COR-L47 (cell line): ENCODE measurements around the gene ARHGAP6.
"Not testable (repeated sequence)": the region's sequence is repeated elsewhere in the genome, so short reads cannot be mapped to it uniquely, and the experiment has no call there.

Source experiments
- DNase-seq: peaks from one replicate; lab custom pipeline; 2025; lab: John Stamatoyannopoulos, UW

The ARHGAP6 gene

DNA sequence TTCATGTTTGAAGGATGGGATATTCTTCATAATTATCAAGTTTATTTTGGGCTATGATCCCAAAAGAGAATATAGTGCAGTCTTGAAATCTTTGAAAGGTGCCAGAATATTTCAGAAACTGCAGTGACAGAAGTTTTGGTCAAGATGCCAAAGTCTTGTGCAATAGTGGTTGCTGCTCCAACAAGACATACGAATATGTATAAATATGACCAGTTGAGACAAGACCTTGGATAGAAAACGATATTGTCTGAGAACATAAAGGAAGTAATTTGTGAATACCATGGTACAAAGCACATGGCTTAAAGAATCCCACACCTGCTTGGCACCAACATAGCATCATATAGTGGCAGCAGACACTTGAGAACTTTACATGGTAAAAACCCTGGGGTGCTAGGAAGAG is 421.1 kb downstream of the ARHGAP6 start:
- DNase-seq, result no peak

DNA sequence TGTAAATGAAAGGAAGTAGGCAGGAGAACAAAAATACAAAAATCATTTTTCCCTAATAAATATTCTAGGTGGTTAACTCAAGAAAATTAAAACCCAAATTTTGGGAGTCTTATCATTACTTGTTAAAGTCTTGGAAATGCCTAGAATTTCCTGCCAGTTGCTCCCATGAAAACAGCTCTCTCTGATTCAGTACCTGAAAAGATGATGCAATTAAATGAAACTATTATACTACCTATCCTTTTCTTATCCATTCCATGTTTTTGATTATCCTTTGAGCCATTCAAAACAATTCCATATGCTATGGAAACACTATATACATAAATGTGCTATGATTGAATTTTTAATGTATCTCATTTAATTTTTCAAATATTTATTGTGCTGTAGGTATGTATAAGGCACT is 423.0 kb downstream of the ARHGAP6 start:
- DNase-seq, result no peak

GRCh38 chrX:11241720-11242119 is 424.0 kb downstream of the ARHGAP6 start:
- no peak for DNase-seq

DNA sequence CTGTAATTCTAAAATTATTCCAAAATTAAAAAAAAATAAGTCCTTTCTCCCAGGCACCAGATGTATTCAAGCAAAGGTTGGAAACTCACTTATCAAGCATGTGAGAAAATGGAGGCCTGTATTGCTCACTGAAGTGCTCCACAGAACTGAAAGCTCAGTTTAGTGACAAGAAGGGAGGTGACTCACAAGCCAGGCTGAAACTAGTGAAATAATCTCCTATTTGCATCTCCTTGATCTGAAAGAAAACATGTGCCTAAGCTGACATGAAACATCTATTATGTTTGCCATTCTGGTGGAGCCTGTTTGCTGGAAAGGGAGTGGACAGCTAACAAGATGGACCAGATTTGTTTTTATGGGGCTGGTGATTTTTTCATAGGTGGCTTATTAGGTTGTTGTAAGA is 426.5 kb downstream of the ARHGAP6 start:
- no peak for DNase-seq

GRCh38 chrX:11235377-11235776 is 430.3 kb downstream of the ARHGAP6 start:
- DNase-seq, result not testable (repeated sequence)

DNA sequence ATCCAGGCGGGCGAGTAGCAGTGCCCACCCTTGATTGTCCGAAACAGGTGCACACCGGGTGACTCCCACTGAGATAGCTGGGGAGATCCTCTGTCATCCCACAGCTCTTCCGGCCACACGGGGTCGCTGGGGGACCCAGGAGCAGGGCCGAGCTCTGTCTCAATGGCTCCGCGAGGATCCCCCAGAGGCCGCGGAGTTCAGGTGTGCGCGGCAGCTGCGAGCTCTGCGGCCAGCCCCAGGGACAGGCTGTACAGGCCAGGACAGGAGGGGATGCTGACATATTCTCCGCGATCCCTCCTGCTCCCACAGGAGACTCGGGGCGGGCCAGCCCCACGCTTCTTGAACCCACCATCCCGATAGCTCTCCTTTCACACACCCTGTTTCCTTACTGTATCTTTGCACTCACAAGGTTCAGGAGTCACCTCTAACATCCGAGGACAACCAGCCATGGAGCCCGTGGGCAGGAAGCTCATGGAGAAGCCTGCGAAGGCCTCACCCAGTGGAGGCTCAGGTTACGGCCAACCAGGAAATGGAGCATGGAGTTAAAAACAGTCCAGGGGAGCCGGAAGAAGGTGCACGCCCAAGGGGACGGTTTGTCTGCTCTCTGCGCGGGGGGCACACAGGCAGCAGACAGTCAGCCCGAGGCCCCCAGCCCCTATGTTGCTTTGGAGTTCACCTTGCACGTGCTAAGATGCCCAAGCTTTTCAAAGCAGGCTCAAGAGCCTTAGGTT is 450.4 kb downstream of the ARHGAP6 start:
- no peak for DNase-seq

DNA sequence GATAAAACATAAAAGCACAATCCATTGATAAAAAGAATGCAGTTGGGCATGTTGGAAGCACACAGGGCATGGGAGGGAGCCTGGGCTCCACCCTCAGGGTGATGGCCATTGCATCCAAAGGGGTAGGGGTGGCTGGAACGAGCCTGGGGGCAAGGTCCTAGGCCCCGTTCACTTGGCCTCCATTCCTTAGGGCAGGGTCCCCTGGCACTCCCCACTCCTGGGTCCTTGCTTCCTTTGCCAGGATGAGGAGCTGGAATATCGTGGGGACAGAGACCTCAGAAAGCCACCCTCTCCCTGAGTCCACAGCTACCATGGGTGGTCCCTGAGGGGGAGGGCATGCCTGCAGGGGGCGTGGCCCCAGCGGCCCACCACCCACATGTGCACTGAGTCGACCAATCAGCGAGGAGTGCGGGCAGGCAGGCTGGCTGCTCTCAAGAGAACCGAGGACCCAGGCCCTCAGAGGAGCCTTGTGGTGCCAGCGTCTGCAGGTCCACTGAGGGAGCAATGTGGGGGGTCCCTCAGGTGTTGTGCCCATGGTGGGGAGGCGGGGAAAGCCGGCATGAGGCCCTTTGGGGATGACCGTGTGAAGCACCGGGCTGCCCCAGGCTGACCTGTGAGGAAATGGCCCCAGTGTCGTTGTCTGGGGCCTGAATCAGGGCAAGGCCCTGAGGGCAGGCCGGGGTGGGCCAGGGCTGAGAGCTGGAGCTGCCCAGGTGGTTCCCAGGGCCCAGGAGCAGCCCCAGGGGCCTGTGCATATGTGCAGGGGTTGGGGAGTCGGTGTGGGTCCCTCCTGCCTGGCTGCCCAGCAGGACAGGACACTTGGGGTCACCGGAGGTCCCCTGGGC is 451.2 kb downstream of the ARHGAP6 start:
- no peak for DNase-seq

GRCh38 chrX:11212741-11213140 is 453.0 kb downstream of the ARHGAP6 start:
- DNase-seq, result no peak

GRCh38 chrX:11210415-11210801 is 455.3 kb downstream of the ARHGAP6 start:
- DNase-seq, result no peak

- DNase-seq, result no peak
Measured at GRCh38 chrX:11209798-11210414, 455.8 kb downstream of the ARHGAP6 start.

GRCh38 chrX:11206716-11207115 is 459.0 kb downstream of the ARHGAP6 start:
- no peak for DNase-seq

- no peak for DNase-seq
Measured at GRCh38 chrX:11205796-11206195, 459.9 kb downstream of the ARHGAP6 start.

- DNase-seq, result no peak
Measured at GRCh38 chrX:11197671-11198070, 468.0 kb downstream of the ARHGAP6 start.

DNA sequence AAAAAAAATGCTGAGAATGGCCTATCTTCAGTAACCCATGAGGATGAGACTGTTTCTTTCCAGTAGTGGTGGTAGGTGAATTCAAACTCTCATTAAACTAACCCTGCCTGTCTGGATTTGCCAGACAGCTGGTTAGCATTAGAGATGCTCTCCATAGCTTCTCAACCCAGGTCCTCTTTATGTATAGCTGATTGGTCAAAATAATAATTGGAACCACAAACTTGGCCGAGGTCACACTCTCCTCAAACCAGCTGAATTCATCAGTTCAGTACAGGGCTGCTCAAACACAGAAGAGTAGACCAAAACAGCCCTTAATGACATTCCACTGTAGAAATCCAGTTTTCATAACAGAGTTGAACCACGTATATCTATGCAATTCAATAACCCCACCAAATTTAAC is 469.2 kb downstream of the ARHGAP6 start:
- no peak for DNase-seq

- DNase-seq, result no peak
Measured at GRCh38 chrX:11193035-11193469, 472.7 kb downstream of the ARHGAP6 start.

GRCh38 chrX:11190745-11191510 is 474.8 kb downstream of the ARHGAP6 start:
- peak; percentile 86 for DNase-seq

DNA sequence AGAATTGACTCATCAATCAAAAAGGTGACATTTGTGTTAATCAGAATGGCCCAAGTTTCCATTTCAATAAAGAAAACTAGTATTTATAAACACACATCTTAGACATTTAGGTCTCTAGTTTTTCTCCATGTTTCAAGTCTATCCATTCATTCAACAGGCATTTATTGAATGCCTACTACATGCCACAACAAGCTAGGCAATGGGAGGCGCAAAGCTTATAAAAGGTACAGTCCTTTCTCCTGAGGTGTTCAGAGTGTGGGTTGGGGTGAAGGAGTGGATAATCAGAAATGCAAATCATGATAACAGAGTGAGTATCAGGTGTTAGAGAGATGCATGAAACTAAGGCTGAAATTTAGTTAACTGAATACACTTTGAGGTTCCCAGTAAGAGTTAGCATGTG is 476.6 kb downstream of the ARHGAP6 start:
- no peak for DNase-seq

DNA sequence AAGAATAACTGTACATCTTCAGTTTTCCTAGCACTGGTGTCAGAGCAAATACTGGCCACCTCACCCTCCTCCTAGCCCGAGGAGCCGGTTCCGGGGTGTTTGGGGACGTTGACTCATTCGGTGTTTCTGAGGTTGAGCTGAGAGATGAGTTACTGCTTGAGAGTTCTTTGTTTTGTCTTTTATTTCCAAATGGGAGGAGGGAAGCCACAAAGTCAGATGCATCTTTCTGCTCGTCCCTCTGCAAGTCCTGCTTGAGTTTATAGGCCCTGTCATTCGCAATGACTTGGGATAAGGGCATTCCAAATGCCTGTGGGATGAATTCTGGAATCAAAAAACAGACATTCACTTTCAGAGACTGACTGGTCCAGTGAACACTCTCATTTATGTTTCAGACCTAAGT is 477.1 kb downstream of the ARHGAP6 start:
- DNase-seq, result no peak

DNA sequence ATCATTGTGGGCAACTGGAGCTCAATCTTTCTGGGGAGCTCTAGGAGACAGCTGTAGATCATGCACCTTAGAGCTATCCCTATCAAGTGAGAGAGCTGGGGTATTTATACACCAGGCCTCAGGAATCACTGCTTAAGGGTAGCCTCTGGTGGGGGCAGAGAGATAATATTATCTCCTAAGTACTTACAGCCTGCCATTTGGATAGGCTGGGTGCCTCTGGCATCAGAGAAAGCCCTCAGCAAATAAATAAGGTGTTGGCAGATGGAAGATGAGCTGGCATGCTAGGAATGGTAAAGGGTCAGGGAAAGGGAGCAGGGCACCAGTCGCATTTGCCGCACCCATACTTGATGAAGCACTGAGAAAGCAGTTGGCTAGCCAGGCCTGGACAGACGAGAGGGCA is 478.7 kb downstream of the ARHGAP6 start:
- DNase-seq, result no peak

GRCh38 chrX:11185861-11186260 is 479.9 kb downstream of the ARHGAP6 start:
- no peak for DNase-seq

- DNase-seq, result peak; percentile 24
Measured at GRCh38 chrX:11180571-11180970, 485.1 kb downstream of the ARHGAP6 start.

- DNase-seq, result no peak
Measured at GRCh38 chrX:11172415-11172814, 493.3 kb downstream of the ARHGAP6 start.
